HEK293 (cell line): ENCODE measurements around the gene NEXN.

Experiments used
- CTCF ChIP-seq: fragments of 450-650 bp; formaldehyde crosslinking; IDR thresholded peaks from 2 replicates; pipeline ENCODE4 v1.5.1; 2016; ENCODE audit warnings: missing biosample characterization, missing genetic modification characterization
- ZEB2 ChIP-seq: fragments of 450-650 bp; formaldehyde crosslinking; IDR thresholded peaks from 2 replicates; pipeline ENCODE4 v1.5.1; 2016; ENCODE audit warnings: missing biosample characterization, missing genetic modification characterization

- no peak for TF ChIP-seq ZEB2
- no peak for TF ChIP-seq CTCF (tag by site-specific recombination)
Measured at GRCh38 chr1:77889671-77890070, 1.2 kb downstream of the NEXN start.
